Muscle of back (tissue), 11 donors: ENCODE measurements around the gene TMPRSS9. TPM values are rescaled to one million over a fixed set of nuclear protein-coding genes. Genes with fewer than 3 reads are reported as not detected.
A peak's percentile ranks its signal among the peaks of the same experiment; 100 is the strongest.

Experiments used
- DNase-seq, 3 donors: peaks; one replicate each; pipeline versions ENCODE4 v3.0.0 to v3.0.0-alpha.2; 2013
- polyA plus RNA-seq, 10 donors: library from polyadenylated mRNA; unstranded; fragments of 120-200 nt; gene quantifications; one replicate each; pipeline ENCODE4 v1.2.1, GENCODE V29; 2013; ENCODE audit not compliant: insufficient read length in 10 of 10

TMPRSS9 gene
- polyA plus RNA-seq, 10 donors: 0.11 to 0.64 (median 0.17) TPM

GRCh38 chr19:2417881-2418406, 57.9 kb downstream of the TMPRSS9 start:
- DNase-seq: no peak

GRCh38 chr19:2419754-2420153, 59.7 kb downstream of the TMPRSS9 start:
- DNase-seq: no peak

- no peak for DNase-seq
Observed at GRCh38 chr19:2420490-2420889, 60.4 kb downstream of the TMPRSS9 start.

- no peak for DNase-seq
Observed at GRCh38 chr19:2421581-2422306, 61.7 kb downstream of the TMPRSS9 start.

- DNase-seq: peak in 2 of 3 donors; percentile 45 to 75
Observed at GRCh38 chr19:2423071-2423914, 63.2 kb downstream of the TMPRSS9 start.

- no peak for DNase-seq
Observed at GRCh38 chr19:2423915-2424685, 64.0 kb downstream of the TMPRSS9 start.

- peak; percentile 51 to 73 (median 57) for DNase-seq
Observed at GRCh38 chr19:2424686-2425621, 64.9 kb downstream of the TMPRSS9 start.

- DNase-seq: no peak
Observed at GRCh38 chr19:2425622-2426581, 65.8 kb downstream of the TMPRSS9 start.

GRCh38 chr19:2426611-2427428, 66.8 kb downstream of the TMPRSS9 start:
- DNase-seq: peak in 2 of 3 donors; percentile 23 to 63

- peak; percentile 97 to 100 (median 99) for DNase-seq
Observed at GRCh38 chr19:2427429-2428320, 67.6 kb downstream of the TMPRSS9 start, which contains the start of gene TIMM13. TSS of gene TIMM13 (minus strand) at chr19:2427586. CDS start at chr19:2427533, 53 bp downstream.

- DNase-seq: peak; percentile 22 to 72 (median 50)
Observed at GRCh38 chr19:2428321-2428690, 68.2 kb downstream of the TMPRSS9 start.

GRCh38 chr19:2428756-2429711, 69.0 kb downstream of the TMPRSS9 start:
- no peak for DNase-seq

- no peak for DNase-seq
Observed at GRCh38 chr19:2429917-2430535, 70.0 kb downstream of the TMPRSS9 start.

- no peak for DNase-seq
Observed at GRCh38 chr19:2431318-2432055, 71.4 kb downstream of the TMPRSS9 start.
